Endothelial cell of umbilical vein (primary cell): ENCODE measurements around the gene MMD. TPM values are rescaled to one million over a fixed set of nuclear protein-coding genes. Genes with fewer than 3 reads are reported as not detected.

Experiments used
- BruUV-seq: library from RNA; stranded (reverse); fragments of 400-500 nt; replicated peaks from 2 replicates; lab custom pipeline; 2021; lab: Mats Ljungman, UMichigan
- CTCF ChIA-PET: fragments of 300-600, 350-600 bp; sonication (Branson Sonifier 250); formaldehyde crosslinking; loops from one replicate; lab custom pipeline; 2021; ENCODE audit warnings: antibody characterized with exemption, inconsistent platforms; lab: Charles Lee
- POLR2A ChIA-PET: fragments of 300-600, 350-600 bp; sonication (Branson Sonifier 250); formaldehyde crosslinking; loops from one replicate; lab custom pipeline; 2021; ENCODE audit warnings: antibody characterized with exemption, inconsistent platforms; lab: Charles Lee
- DNase-seq: peaks from one replicate; pipeline ENCODE4 v3.0.0-alpha.2; 2011; ENCODE audit warnings: low read depth, low spot score
- FAIRE-seq: peaks from 2 replicates; lab custom pipeline; 2011; peaks lifted over from hg19 to GRCh38; lab: Jason Lieb, UNC
- H2AFZ ChIP-seq: 2 replicates; pipeline ENCODE4 v1.6.0; 2012; ENCODE audit warnings: low read depth, low read length, control low read depth, inconsistent platforms
- H3K27ac ChIP-seq: 2 replicates; pipeline ENCODE4 v1.5.1; 2011; ENCODE audit warnings: low read depth, mild to moderate bottlenecking, control low read depth, low read length, moderate library complexity; ENCODE audit not compliant: insufficient read depth
- H3K27me3 ChIP-seq, 2 experiments: 2 replicates each; pipeline versions ENCODE4 v1.6.0 to v1.6.1; 2011; ENCODE audit warnings: low read length in 2 of 2, mixed read lengths in 1 of 2; ENCODE audit not compliant: control insufficient read depth in 2 of 2, insufficient read depth in 2 of 2
- H3K36me3 ChIP-seq, 2 experiments: 2 replicates in 1 of 2; 3 replicates in 1 of 2; pipeline ENCODE4 v1.5.1; 2011; ENCODE audit warnings: low read length in 2 of 2, mild to moderate bottlenecking in 1 of 2, moderate library complexity in 1 of 2; ENCODE audit not compliant: control insufficient read depth in 2 of 2, insufficient read depth in 2 of 2; ENCODE audit errors: extremely low read depth in 1 of 2
- H3K4me1 ChIP-seq: 3 replicates; pipeline ENCODE4 v1.5.1; 2011; ENCODE audit warnings: mild to moderate bottlenecking, low read length; ENCODE audit not compliant: control insufficient read depth, insufficient read depth; ENCODE audit errors: extremely low read depth
- H3K4me2 ChIP-seq: 2 replicates; pipeline ENCODE4 v1.6.1; 2011; ENCODE audit warnings: low read length, control low read depth, mixed read lengths; ENCODE audit not compliant: insufficient read depth
- H3K4me3 ChIP-seq, 3 experiments: fragments of 200-600 bp in 1 of 3; sonication (generic), shearing (Covaris generic) in 1 of 3; replicated peaks in 1 of 3; 2 replicates each; pipeline ENCODE4 v1.5.1; 2011 to 2016; ENCODE audit warnings: control low read depth in 3 of 3, low read length in 3 of 3, mild to moderate bottlenecking in 2 of 3, inconsistent platforms in 1 of 3, low read depth in 1 of 3, moderate library complexity in 1 of 3; ENCODE audit not compliant: insufficient read depth in 1 of 3
- H3K79me2 ChIP-seq: 2 replicates; pipeline ENCODE4 v1.6.0; 2012; ENCODE audit warnings: low read length, inconsistent platforms; ENCODE audit not compliant: control insufficient read depth, insufficient read depth
- H3K9ac ChIP-seq: replicated peaks from 2 replicates; pipeline ENCODE3; 2011; ENCODE audit warnings: low read length, control low read depth; ENCODE audit not compliant: insufficient read depth; ENCODE audit errors: extremely low read depth
- H3K9me1 ChIP-seq: replicated peaks from 3 replicates; pipeline ENCODE4 v1.6.0; 2011; ENCODE audit warnings: mild to moderate bottlenecking, low read length; ENCODE audit not compliant: control insufficient read depth, insufficient read depth; ENCODE audit errors: extremely low read depth
- H3K9me3 ChIP-seq: replicated peaks from 2 replicates; pipeline ENCODE4 v1.5.1; 2012; ENCODE audit warnings: low read length, inconsistent platforms; ENCODE audit not compliant: control insufficient read depth, insufficient read depth
- H4K20me1 ChIP-seq: replicated peaks from 2 replicates; pipeline ENCODE3; 2011; ENCODE audit warnings: mild to moderate bottlenecking, low read length; ENCODE audit not compliant: control insufficient read depth, insufficient read depth; ENCODE audit errors: extremely low read depth
- FOS ChIP-seq: IDR thresholded peaks from 2 replicates; pipeline ENCODE4 v1.6.1; 2011; ENCODE audit warnings: mild to moderate bottlenecking, low read length, moderate library complexity, borderline replicate concordance; ENCODE audit not compliant: insufficient read depth
- MYC ChIP-seq: IDR thresholded peaks from one replicate; pipeline ENCODE4 v1.6.1; 2011; ENCODE audit warnings: mild to moderate bottlenecking, low read depth, low read length
- POLR2A ChIP-seq: IDR thresholded peaks from 2 replicates; pipeline ENCODE4 v1.6.1; 2012; ENCODE audit warnings: low read depth, mild to moderate bottlenecking, control low read depth, low read length
- POLR2AphosphoS5 ChIP-seq: IDR thresholded peaks from 2 replicates; pipeline ENCODE4 v1.6.1; 2012; ENCODE audit warnings: low read depth, mild to moderate bottlenecking, control low read depth, low read length, moderate library complexity; ENCODE audit not compliant: insufficient read depth
- dilution Hi-C: fragments of 300-500 bp; cut with MboI; formaldehyde crosslinking; loops from one replicate; pipeline ENCODE4 v1.15.0; 2019; ENCODE audit warnings: low sequenced_read_pairs; ENCODE audit not compliant: extremely low pct_ligation_motif_present
- intact Hi-C: fragments of 100-400 bp; cut with micrococcal nuclease; formaldehyde crosslinking; loops from one replicate; pipeline ENCODE4 v1.10.0; 2022
- polyA plus RNA-seq, 4 experiments: library from polyadenylated mRNA; depleted of rRNA in 3 of 4; stranded (reverse) in 3 of 4; unstranded in 1 of 4; fragments of >200 nt; gene quantifications; 2 replicates each; pipeline versions ENCODE4 v1.2.1 to v1.2.3, GENCODE V29; 2011 to 2012; ENCODE audit warnings: missing spikeins in 1 of 4
- total RNA-seq: library from RNA; stranded (reverse); gene quantifications from 2 replicates; pipeline ENCODE4 v1.2.3, GENCODE V29; 2021

MMD gene
- total and polyA plus RNA-seq, 2 donors (not counting 3 experiments of a cell fraction or from before 2014, with no cell fraction given) = 5.6 to 9.3 TPM

DNA sequence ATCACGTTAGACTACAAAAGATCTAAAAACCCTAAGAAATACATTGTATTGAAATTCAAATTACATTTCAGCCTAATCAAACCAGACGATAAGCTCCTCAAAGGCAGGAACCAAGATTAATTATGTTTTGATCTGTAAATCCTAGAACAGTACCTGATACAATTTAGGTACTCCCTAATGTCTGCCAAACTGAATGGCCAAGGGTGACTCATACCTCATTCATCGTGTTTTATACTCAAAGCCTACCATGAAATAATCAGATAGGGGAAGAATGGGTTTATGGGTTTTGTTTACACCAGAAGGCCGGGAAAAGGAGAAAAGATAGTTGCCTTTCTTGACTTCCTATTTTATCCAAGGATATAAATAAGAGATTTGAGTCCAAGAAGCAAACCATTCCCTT lies 19.3 kb downstream of the MMD start:
- H3K27me3 ChIP-seq = no peaks in the 10 kb centered on the region
- intact Hi-C loops (no loop called here), dilution Hi-C loops (no loop called here)
- TF ChIP-seq FOS (peak; percentile 33), POLR2AphosphoS5 (no peak)
- no peak for DNase-seq
- no peaks in the 10 kb centered on the region for H4K20me1 ChIP-seq
- H3K4me3 ChIP-seq = no peak overlapping the region
- no TSS peak for BruUV-seq
- no peak overlapping the region for H3K4me2 ChIP-seq
- H3K9me1 ChIP-seq = no peaks in the 10 kb centered on the region
- POLR2A ChIA-PET = no interaction called here
- FAIRE-seq = no peak
- no peaks in the 10 kb centered on the region for H3K4me1 ChIP-seq
- CTCF ChIA-PET = no interaction called here
- no peak overlapping the region for H2AFZ ChIP-seq
- no peaks in the 10 kb centered on the region for H3K36me3 ChIP-seq
- H3K9ac ChIP-seq = no peak overlapping the region
- H3K27ac ChIP-seq = no peak overlapping the region
- H3K9me3 ChIP-seq = no peaks in the 10 kb centered on the region
- no peaks in the 10 kb centered on the region for H3K79me2 ChIP-seq

DNA sequence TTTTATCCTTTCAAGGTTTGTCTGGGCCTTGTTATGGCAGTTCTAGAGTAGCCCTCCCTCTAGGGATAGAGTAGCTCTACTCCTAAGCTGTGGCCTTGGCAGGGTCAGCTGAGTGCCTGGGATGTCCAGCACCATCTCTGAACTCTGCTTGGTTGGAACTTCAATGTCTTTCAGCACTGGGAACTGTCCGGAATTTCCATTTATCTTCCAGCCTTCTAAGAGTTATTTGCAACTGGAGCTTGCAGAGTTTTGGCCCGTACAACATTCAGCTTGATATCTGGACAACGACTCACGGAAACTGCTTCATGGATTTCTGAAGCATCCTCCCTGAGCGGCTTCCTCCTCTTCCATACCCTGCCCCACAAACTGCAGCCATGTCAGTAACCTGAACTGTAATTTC lies 22.9 kb downstream of the MMD start:
- no peak overlapping the region for H3K27ac ChIP-seq
- H3K4me3 ChIP-seq = no peak overlapping the region
- H3K4me2 ChIP-seq = no peak overlapping the region
- BruUV-seq = no TSS peak
- intact Hi-C loops = no loop called here
- H3K79me2 ChIP-seq = no peaks in the 10 kb centered on the region
- CTCF ChIA-PET = interaction anchor here (0.9 to 1.0 kb wide), 2 partner anchors 43 to 127 kb away, joined by 3 read pairs; no protein-coding TSS in a partner anchor
- FAIRE-seq (no peak), DNase-seq (no peak)
- no peaks in the 10 kb centered on the region for H3K9me3 ChIP-seq
- no peak overlapping the region for H2AFZ ChIP-seq
- H3K36me3 ChIP-seq = no peaks in the 10 kb centered on the region
- no peaks in the 10 kb centered on the region for H3K9me1 ChIP-seq
- H3K27me3 ChIP-seq = no peaks in the 10 kb centered on the region
- dilution Hi-C loops = no loop called here
- H3K4me1 ChIP-seq = no peaks in the 10 kb centered on the region
- TF ChIP-seq POLR2AphosphoS5 (no peak), MYC (no peak), POLR2A (no peak)
- H4K20me1 ChIP-seq = no peaks in the 10 kb centered on the region
- H3K9ac ChIP-seq = no peak overlapping the region
- POLR2A ChIA-PET = no interaction called here
